Left hindlimb (tissue), 1 donor: ENCODE data around the gene HDGFL2.
A peak's percentile ranks its signal among the peaks of the same experiment; 100 is the strongest.

Source experiments
- DNase-seq: peaks from one replicate; pipeline ENCODE4 v3.0.0-alpha.2; 2018

The HDGFL2 gene

DNA sequence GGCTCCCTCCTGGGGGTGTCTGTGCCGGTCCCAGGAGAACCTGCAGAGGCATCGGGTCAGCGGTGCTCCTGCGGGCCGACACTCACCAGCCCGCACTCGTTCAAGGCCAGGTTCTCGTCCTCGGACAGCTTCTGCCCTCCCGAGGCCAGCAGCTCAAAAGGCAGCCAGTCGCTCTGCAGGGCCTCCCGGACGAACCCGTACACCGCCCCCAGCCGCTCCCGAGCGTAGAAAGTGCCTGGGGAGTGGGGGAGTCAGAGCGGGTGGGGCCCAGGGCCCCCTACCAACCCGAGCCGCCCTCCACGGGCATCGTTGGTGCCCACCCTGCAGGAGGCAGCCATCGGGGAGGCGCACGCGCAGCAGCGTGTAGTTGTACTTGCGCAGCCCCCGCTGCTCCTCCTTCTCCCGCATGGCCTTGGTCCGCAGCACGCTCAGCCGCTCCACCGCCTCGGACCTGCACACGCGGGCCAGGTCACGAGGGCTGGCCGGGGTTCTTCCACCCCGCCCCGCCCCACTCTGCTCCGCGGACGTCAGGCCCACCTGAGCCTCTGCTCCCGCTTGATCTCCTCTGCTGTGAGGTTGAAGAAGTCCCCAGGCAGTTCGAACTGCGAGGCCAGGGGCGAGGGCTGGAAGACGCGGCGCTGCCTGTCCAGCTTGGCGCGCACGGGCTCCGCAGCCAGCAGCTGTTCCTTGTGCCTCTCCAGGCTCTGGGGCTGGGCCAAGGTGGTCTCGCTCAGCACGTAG lies 26.0 kb upstream of the HDGFL2 start:
- DNase-seq: no peak

DNA sequence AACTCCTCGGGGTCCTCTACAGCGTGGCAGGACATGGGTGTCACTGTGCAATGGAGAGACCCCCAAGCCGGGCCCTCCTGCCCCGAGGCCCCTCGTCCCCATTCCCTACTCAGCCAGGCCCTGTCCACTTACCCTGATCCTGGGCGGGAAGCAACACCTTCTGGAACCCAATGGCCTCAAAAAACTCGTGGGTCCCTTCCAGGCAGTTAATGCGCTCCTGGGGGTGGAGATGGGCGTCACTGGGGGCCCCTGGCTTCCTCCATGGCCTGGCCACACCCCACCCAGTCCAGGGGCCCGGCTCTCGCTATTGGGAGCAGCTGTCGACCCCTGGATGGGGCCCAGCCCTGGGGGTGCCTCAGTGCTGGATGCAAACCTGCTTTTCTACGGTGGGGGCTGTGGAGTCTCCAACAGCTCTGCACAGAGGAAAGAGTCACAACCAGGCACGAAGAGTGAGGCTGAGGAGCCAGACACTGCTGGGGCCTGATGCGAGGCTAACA lies 25.3 kb upstream of the HDGFL2 start:
- no peak for DNase-seq

DNA sequence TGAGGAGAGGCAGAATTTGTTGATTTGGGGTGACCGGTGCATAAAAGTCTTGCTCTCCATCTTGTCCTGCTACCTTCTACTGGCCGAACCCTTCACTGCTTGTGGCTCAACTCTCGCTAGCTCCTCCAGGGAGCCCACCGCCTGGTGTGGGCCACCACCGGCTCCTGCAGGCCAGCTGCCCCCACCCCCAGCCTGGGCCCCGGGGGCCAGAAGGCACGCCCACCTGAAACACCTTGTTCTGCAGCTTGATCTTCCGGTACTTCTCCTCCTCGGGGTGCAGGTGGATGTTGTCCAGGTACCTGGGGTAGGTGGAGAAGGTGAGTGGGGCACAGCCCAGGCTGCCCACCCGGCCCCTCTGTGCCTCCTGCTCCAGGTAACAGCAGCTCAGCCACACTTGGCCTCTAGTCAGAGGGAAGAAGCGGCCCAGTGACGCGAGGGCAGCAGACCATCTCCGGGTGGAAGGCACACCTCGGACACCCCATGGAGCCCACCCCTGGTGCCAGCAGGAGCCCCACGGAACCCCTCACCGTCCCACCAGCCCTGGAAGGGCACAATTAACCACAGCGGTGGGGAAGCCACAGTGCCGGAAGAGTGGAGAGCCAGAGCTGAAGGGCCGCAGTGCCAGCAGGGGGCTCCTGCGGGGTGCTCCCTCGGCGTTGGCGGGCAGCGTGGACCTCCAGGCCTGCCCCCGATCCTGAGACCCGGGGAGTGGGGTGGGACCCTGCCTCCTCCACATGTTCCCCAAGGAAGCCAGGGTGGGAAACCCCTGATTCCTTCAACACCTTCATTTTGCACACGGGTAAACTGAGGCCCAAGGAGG lies 24.6 kb upstream of the HDGFL2 start:
- DNase-seq: no peak

DNA sequence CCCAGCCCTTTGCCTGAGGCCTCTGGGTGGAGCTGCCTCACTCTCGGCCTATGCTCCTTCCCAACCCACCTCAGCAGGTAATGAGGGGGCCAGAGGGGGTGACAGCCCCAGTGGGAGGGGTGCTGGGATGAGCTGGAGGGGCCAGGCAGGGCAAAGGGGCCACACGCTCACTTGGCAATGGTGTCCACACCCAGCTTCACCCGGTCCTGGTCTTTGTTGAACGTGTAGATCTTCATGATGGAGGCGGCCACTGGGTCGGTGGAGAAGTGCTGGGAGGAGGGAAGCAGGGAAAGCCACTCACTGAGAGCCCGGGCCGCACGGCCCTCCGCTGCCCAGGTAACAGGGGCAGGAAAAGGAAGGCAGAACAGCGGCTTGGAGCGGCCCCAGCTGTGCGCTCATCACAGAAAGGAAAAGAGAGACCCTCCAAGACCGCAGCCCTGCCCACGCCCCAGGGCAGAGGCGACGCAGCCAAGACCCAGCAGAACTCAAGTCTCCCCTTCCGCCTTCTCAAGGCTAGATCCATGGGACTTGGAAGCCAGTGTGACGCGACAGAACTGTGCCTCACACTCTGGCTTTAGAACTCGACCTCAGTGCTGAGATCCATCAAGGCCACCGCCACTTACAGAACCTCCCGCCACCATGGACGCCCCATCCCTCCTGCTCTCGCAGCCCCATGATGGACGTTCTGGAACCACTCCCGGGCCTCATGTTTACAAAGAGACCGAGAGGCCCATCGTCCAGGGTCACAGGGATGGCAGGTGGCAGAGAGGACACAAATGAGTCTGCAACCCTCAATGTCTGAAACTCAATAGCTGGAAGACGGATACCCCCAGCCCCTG lies 23.7 kb upstream of the HDGFL2 start:
- no peak for DNase-seq

DNA sequence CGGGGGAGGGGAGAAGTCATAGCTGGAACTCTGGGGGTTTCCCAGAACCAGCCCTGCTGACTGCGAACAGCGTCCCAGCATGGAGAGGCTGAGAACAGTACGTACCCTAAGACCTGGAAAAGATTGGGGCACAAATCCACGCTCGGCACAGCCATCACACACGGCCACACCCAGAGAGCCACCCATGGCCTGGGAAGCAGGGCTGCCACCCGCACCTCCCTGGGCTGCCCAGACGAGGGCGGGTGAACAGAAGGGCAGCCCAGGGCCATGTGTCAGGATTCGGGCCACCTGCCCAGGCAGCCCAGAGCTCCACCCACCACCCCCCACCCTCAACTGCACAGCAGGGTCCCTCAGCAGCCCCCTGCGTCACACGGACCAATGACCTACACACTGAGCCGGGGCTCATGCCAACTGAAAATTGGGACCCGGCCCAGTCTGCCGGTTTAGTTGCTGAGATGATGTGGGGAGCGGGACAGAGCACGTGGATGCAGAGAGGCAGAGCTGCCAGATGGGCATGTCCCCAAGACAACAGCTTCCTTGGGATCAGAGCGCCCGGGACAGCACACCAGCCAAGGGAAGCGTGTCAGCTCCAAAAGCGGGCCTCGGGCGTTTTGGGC lies 23.0 kb upstream of the HDGFL2 start:
- peak; percentile 67 for DNase-seq

DNA sequence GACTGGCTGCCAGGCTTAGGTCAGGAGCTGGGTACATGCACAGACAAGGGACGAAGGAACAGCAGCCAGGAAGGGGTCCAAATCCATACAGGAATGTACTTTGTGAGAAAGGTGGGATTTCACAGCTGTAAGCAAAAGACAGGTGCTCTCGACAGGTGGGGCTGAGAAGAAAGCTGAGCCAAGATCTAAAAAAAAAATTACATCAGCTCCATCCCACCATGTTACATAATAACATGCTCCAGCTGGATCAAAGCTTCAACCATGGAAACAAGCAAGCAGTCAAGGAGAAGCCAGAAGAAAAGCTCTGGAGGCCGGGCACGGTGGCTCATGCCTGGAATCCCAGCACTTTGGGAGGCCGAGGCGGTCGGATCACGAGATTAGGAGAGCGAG lies 22.5 kb upstream of the HDGFL2 start:
- DNase-seq: no peak

DNA sequence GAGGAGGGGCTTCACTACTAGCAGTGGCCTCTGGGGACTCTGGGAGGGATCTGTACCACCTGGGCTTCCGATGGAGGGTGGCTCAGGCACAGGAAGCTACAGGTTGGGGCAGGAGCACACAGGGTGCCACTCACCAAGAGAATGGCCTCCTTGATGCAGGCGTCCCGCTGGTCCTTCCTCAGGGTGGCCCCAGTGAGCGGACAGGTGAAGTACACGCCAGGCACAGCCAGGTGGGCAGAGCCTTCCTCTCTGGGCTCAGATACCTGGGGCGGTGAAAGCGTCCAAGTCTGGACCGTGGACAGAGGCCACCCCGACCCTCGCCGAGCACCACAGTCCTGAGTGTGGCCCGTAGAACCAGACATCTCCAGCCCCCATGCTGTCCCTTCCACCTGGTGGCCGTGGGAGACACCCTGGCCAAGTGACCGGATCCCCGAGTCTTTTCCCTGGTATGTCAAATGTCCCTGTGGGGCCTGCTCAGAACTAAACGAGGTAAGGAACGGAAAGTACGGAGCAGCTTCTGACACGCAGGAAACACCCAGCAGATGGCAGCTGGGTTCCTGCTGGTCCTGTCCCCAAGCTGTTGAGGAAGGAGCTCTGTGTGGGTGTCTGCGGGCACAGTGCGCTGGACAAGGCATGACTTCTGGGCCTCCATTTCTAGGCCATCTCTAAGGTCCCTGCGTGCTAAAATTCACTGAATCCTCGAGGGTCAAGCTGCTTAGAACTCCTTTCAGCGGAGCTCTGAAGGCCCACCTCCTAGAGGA lies 19.7 kb upstream of the HDGFL2 start:
- DNase-seq: peak; percentile 17

DNA sequence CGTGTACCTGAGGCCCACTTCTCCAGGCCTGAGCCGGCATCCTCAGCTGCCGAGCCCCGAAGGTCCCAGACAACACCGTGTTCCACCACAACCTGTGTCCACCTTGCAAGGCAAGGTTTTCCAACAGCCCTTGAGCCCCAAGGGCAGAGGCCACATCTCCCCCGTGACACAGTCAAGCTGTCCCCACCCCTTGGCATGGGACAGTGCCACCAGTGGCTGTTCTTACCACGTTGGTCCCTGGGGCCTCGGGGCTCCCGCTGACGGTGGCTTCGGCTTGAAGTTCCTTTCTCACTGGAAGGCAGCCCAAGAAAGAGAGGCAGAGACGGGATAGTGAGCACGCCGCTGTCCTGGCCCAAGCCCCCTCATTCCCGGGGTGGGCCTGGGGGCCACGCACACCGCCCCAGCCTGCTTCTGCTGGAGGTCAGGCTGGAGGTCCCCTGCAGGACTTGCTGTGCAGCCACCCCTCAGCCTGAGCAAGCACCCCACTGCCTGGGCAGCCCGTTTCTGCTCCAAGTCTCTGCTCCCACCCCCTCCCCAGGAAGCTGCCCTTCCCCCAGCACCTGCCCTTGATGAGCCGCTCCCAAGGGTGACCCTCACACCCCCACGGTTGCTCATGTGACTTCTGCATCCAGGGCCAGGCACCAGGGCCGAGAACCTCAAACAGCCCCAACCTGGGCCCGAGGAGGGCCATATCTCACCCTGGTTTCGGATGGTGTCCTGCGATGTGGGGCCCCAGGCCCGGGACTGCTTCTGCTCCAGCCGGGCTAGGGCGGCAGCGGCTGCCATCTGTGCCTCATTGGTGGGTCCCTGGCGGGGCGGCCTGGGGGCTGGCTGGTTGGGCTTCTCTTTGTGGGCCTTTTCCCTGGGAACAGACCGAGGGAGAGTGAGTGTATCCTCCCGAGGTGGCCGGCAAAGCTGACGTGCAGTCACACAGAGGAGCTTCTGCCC lies 18.6 kb upstream of the HDGFL2 start:
- DNase-seq: no peak

DNA sequence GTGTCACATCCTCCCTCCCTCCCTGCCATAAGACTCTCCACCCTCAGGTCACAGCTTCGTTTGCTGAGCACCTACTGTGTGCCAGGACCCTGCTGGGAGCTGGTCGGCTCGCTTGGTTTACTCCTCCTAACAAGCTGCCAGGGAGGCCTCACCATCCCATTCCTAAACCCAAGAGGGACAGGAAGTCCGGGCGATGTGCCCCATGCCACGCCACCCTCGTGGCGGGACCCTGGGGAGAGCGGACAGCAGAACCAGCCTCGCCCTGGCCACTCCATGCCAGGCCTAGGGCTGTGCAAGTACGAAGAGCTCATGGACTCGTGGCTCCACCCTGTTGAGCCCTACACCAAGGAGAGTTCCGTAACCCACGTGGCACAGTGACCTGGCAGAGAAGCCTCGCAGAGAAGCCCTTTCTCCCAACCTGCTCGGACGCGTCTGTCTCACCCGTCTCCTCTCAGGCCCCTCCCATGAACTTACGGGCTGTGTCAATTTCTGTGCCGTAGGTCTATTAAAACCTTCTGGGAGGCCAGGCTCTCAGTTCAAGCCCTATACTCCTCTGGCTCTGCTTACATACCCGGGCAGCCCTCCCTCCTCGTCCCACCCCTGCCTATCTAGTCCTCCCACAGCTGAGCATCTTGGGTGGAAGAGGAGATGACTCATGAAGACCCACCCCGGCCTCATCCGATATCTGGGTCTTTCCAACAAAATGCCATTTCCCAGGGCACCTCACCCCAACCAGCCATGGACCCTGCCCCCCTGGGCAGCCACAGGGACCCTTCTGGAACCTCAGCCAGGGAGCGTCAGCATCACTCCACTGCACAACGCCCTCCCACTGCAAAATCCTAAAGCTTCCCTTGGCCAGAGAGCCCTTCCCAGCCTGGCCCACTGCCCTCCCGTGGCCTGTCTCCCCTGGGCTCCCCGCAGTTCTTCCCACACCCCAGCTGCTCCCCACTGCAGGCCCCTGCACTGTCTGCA lies 17.1 kb upstream of the HDGFL2 start:
- peak; percentile 73 for DNase-seq

DNA sequence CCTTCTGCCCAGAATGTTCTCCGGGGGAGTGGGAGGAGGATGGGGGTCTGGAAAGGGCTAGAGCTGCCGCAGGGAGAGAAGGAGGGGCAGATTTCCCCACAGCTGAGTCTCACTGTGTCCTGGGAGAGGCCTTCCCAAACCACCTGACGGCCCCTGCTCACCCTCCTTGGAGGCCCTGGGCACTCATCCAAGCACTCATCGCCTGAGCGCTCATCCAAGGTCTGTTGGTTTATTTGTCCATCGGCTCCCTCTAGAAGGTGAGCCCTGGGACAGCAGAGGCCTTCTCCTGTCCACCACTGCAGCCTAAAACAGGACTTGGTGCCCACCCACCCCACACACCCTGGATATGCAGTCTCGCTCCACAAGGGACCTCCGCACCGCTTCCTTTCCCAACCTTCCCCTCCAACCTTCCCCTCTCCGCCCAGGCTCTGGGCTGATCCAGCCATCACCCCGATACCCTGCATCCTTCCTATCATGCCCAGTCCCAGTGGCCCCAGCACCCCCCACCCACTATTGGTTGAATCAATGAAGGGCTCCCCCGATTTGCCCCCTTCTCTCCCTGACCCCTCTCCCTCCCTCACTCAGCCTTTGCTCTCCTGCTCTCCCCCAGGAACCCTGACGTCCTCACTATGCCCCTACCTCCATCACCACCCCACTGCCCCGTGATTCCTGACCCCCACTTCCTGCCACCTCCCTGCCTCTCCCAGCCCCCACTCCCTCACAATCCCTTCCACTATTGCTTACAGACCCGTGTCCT lies 16.2 kb upstream of the HDGFL2 start:
- peak; percentile 70 for DNase-seq

DNA sequence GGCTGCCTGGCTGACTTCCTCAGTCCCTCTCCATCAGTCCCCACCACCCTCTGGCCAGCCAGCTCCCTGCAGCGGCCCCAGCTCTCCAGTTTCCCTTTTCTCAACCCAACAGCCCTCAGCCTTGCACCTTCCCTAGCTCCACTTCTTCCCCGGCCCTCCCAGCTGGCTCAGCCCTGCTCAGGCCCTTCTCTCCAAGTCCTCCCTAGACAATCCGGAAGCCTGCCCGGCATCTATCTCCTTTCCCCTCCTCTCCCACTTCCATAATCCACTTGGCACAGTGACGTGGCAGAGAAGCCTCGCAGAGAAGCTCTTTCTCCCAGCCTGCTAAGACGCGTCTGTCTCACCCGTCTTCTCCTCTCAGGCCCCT lies 15.6 kb upstream of the HDGFL2 start:
- DNase-seq: peak; percentile 68

DNA sequence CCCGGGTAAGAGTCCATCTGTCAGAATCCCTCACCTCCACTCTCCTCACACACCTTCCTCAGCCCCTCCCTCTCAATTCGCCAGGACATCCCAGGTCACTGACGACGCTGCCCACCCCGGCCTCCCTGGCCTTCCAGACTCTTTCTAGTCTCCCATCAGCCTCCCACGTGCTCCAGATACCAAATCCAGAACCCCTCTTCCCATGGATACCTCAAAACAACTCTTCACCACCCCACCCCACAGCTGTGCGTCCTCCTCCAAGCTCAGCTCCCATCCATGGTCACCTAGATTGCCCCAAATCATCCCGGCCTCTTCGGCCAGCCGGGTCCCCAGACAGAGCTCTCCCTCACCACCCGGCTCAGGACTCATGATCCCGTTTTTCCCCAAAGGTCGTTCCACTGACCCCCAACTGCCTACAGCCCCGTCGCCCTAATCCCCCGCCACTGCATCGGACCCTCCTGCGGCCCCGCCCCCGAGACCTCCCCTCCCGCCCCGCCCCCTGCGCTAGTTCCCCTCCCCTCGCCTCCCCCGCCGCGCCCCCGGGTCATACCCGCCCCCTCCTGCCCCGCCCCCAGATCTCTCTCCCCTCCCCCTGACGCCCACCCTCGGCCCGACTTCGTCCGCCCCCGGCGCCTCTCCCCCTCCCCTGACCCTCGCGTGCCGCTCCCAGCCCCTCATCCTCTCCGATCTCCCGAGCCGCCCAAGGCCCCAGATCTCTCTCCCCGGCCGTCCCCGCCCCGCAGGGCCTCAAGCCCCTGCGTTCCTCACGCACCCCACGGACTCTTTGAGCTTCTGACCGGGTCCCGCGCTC lies 15.0 kb upstream of the HDGFL2 start:
- DNase-seq: peak; percentile 87

DNA sequence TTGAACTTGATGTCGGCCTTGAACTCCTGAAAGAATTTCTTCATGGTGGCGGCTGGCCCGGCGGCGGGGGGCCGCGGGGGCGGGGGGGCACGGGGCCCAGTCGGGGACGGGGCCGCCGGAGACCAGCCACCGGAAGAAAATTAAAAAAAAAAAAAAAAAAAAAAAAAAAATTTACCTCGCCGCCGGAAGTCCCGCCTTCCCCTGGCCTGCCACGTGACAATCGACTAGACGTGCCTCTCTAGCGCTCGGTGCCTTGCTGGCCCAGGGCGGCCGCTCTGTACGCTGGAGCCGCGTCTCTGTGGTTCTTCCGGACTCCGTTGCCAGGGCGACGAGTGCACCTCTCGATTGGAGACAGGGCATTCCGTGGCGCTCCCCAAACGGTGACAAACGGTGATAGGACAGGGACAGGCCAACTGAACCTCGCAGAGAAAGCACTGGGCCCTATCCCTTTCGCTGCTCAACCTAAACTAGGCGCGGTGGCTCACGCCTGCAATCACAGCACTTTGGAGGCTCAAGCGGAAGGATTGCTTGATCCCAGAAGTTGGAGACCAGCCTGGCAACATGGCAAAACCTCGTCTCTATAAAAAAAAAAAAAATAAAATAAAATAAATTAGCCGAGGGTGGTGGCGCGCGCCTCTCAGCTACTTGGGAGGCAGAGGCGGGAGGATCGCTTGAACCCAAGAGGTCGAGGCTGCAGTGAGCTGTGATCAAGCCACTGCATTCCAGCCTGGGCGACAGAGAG lies 14.3 kb upstream of the HDGFL2 start, which contains the start of gene UBXN6:
Gene UBXN6 (minus strand): TSS at position 141 of the 742 bp plus-strand sequence. CDS start 97 bp downstream, at position 44.
- peak; percentile 98 for DNase-seq

DNA sequence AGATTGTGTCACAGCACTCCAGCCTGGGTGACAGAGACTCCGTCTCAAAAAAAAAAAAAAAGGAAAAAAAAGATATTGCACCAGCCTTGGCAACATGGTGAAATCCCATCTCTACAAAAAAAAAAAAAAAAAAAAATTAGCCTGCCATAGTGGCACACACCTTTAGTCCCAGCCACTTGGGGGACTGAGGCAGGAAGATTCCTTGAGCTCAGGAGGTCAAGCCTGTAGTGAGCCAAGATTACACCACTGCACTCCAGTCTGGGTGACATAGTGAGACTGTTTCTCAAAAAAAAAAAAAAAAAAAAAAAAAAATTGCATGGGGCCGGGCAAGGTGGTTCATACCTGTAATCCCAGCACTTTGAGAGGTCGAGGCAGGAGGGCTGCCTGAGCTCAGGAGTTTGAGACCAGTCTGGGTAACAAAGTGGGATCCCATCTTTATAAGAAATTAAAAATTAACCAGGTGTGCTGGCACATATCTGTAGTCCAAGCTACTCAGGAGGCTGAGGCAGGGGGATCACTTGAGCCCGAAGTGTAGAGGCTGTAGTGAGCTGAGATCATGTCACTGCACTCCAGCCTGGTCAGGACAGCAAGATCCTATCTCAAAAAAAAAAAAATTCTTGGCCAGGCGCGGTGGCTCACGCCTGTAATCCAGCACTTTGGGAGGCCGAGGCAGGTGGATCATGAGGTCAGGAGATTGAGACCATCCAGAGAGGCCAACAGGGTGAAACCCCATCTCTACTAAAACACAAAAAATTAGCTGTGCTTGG lies 7.1 kb upstream of the HDGFL2 start:
- peak; percentile 3 for DNase-seq

DNA sequence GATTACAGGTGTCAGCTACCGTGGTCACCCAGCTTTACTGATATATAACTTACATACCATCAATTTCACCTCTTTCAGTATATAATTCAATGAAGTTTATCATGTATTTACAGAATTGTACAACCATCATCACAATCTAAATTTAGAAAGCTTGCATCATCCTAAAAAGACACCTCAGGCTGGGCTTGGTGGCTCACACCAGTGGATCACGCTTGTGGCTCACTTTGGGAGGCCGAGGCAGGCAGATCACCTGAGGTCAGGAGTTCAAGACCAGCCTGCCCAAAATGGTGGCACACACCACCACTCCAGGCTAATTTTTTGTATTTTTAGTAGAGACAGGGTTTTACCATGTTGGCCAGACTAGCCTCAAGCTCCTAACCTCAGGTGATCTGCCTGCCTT lies 4.3 kb upstream of the HDGFL2 start:
- no peak for DNase-seq
